Measurements from ENCODE around the gene NUCB1. TPM values are rescaled to one million over a fixed set of nuclear protein-coding genes. Genes with fewer than 3 reads are reported as not detected.

Gene NUCB1
- total RNA-seq, 1 donor from 2014 or later, result 126 TPM

- DNase-seq (no peak), ATAC-seq (ENCODE audit: low read depth) (no peak)
- ChIA-PET CTCF (no interaction called here), POLR2A (interaction anchor here (0.6 kb wide), 1 partner anchor 129 kb away, joined by 3 read pairs; the partner anchor contains the start of gene NTF4)
- intact Hi-C loops (cut with micrococcal nuclease), result no loop called here
- Mint-ChIP-seq H3K27me3 (peaks cover 3% of the 10 kb centered on the region), H3K4me3 (no peak overlapping the region), H3K36me3 (ENCODE audit: low read depth) (no peaks in the 10 kb centered on the region), H3K9me3 (no peaks in the 10 kb centered on the region), H3K4me1 (peaks cover 10% of the 10 kb centered on the region), H3K27ac (no peak overlapping the region)
- TF ChIP-seq CTCF (IDR thresholded peaks at IDR 0.05), result no peak
Measured at GRCh38 chr19:48935864-48936263, 35.8 kb downstream of the NUCB1 start.

- Mint-ChIP-seq H3K9me3 (no peaks in the 10 kb centered on the region), H3K27ac (no peak overlapping the region), H3K36me3 (ENCODE audit: low read depth) (no peaks in the 10 kb centered on the region), H3K4me1 (peaks cover 7% of the 10 kb centered on the region), H3K27me3 (peaks cover 2% of the 10 kb centered on the region), H3K4me3 (no peak overlapping the region)
- TF ChIP-seq CTCF (IDR thresholded peaks at IDR 0.05), result no peak
- DNase-seq (no peak), ATAC-seq (ENCODE audit: low read depth) (no peak)
- intact Hi-C loops (cut with micrococcal nuclease), result no loop called here
- ChIA-PET CTCF (no interaction called here), POLR2A (no interaction called here)
Measured at GRCh38 chr19:48938256-48938655, 38.1 kb downstream of the NUCB1 start.

GRCh38 chr19:48940902-48941301 lies 40.8 kb downstream of the NUCB1 start:
- H3K27me3 Mint-ChIP-seq, result no peaks in the 10 kb centered on the region
- no peak for TF ChIP-seq CTCF (IDR thresholded peaks at IDR 0.05)
- H3K27ac Mint-ChIP-seq, result no peak overlapping the region
- ChIA-PET POLR2A (no interaction called here), CTCF (no interaction called here)
- intact Hi-C loops (cut with micrococcal nuclease), result no loop called here
- no peak for DNase-seq
- no peak for ATAC-seq (ENCODE audit: low read depth)
- no peaks in the 10 kb centered on the region for H3K36me3 Mint-ChIP-seq (ENCODE audit: low read depth)
- H3K4me1 Mint-ChIP-seq, result no peaks in the 10 kb centered on the region
- no peak overlapping the region for H3K4me3 Mint-ChIP-seq
- no peaks in the 10 kb centered on the region for H3K9me3 Mint-ChIP-seq

GRCh38 chr19:48943081-48943480 lies 43.0 kb downstream of the NUCB1 start:
- Mint-ChIP-seq H3K4me3 (no peak overlapping the region), H3K36me3 (ENCODE audit: low read depth) (no peaks in the 10 kb centered on the region), H3K27ac (no peak overlapping the region), H3K9me3 (peaks cover 3% of the 10 kb centered on the region), H3K4me1 (no peaks in the 10 kb centered on the region), H3K27me3 (no peaks in the 10 kb centered on the region)
- intact Hi-C loops (cut with micrococcal nuclease), result no loop called here
- TF ChIP-seq CTCF (IDR thresholded peaks at IDR 0.05), result no peak
- no peak for DNase-seq
- POLR2A ChIA-PET, result interaction anchor here (0.7 kb wide), 2 partner anchors 84 to 165 kb away, joined by 3 to 6 read pairs; no protein-coding TSS in a partner anchor
- no peak for ATAC-seq (ENCODE audit: low read depth)
- CTCF ChIA-PET, result no interaction called here

GRCh38 chr19:48945415-48945814 lies 45.3 kb downstream of the NUCB1 start:
- no peaks in the 10 kb centered on the region for H3K27me3 Mint-ChIP-seq
- no peaks in the 10 kb centered on the region for H3K4me1 Mint-ChIP-seq
- H3K4me3 Mint-ChIP-seq, result no peak overlapping the region
- no peaks in the 10 kb centered on the region for H3K36me3 Mint-ChIP-seq (ENCODE audit: low read depth)
- TF ChIP-seq CTCF (IDR thresholded peaks at IDR 0.05), result no peak
- intact Hi-C loops (cut with micrococcal nuclease), result no loop called here
- DNase-seq (no peak), ATAC-seq (ENCODE audit: low read depth) (no peak)
- POLR2A ChIA-PET, result no interaction called here
- peaks cover 3% of the 10 kb centered on the region for H3K9me3 Mint-ChIP-seq
- H3K27ac Mint-ChIP-seq, result no peak overlapping the region
- CTCF ChIA-PET, result no interaction called here

All from activated B cell treated with CpG ODN at 0.5 μM for 24 hours (primary cell).